Measurements from ENCODE around the gene DAAM2.

GRCh38 chr6:39923861-39924260 lies 131.7 kb downstream of the DAAM2 start:
- no peak for TF ChIP-seq SP1 (IDR thresholded peaks at IDR 0.05)
- TF ChIP-seq ARNT (IDR thresholded peaks at IDR 0.05), result no peak
- no peak for TF ChIP-seq ZNF384 (IDR thresholded peaks at IDR 0.05)
- no peak for TF ChIP-seq CTBP1 (IDR thresholded peaks at IDR 0.05; ENCODE audit: borderline replicate concordance)
